HG02610 (cell line): ENCODE results near the gene CLPX.
"Not testable (repeated sequence)": the region's sequence is repeated elsewhere in the genome, so short reads cannot be mapped to it uniquely, and the experiment has no call there.

Source experiments
- ATAC-seq: cut with Tn5 transposase; IDR thresholded peaks from one replicate; pipeline ENCODE4 v1.9.1; 2021; ENCODE audit warnings: mild to moderate bottlenecking, moderate library complexity; ENCODE audit not compliant: unreplicated experiment

CLPX gene

DNA sequence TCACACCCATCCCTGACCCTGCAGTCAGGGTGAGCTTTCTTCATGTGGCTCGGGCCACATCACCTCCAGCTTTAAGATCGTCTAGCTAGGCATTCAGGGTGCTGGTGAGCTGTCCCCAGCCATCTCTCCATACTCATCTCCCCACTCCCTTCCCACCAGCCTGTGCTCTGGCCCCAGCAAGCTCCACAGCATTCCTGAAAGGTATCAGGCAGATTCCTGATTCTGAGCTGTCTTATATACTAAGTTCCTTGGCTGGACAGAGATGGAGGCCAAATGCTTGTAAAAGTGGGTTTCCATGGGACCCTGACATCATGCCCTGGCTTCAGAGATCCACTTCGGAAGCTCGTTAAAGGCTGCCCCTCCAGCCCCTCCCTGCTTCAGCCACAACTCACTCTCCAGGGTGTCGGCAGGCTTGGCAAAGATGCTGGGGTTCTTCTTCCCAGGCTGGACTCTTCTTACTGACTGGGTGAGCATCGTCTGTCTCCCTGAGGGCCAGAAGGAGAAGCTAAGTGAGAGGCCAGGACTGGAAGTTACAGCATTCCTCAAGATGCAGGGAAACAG, 22.2 kb upstream of the CLPX start:
- no peak for ATAC-seq

DNA sequence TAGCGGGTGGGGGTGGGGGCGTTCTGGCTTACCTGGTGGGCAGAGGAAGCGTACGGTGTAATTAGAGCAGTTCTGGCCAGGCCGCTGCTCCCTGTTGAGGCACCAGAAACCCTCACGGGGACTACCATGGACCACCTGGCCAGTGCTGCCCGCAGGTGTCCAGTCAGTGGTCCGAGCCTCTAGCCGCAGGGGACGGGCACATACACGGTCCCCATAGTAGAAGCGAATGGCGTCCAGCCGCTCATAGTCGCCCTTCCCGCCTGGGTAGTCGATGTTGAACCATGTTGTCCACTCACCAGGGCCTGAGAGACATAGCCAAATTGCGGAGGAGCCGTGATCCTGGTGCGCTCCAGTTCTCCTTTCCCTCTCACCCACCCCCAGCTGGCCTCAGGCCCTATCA, 21.6 kb upstream of the CLPX start:
- no peak for ATAC-seq

- ATAC-seq: no peak
These were observed 20.0 kb upstream of the CLPX start for GRCh38 chr15:65204931-65205660.

DNA sequence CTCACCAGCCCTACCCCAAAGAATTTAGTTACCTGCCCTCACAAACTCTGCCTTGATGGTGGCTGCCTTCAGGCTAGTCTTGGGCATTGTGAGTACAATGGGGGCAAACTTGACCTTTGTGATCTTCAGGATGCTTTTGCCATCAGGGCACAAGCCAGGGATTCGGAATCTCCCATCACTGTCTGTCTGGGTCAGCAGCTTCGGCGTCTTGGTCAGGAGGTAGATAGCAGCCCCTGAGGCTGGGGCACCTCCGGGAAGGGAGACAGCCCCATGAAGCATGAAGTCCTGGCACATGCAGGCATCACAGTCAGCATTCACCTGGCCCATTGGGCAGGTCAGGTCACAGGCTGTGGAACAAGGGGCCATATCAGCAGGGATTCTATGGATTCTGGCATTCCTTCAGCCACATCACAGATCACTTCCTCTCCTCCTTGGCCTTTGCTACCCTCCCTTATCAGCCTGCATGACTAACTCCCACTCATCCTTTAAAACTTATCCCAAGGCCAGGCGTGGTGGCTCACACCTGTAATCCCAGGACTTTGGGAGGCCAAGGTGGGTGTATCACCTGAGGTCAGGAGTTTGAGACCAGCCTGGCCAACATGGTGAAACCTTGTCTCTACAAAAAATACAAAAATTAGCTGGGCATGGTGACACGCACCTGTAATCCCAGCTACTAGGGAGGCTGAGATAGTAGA, 19.2 kb upstream of the CLPX start:
- ATAC-seq: no peak

DNA sequence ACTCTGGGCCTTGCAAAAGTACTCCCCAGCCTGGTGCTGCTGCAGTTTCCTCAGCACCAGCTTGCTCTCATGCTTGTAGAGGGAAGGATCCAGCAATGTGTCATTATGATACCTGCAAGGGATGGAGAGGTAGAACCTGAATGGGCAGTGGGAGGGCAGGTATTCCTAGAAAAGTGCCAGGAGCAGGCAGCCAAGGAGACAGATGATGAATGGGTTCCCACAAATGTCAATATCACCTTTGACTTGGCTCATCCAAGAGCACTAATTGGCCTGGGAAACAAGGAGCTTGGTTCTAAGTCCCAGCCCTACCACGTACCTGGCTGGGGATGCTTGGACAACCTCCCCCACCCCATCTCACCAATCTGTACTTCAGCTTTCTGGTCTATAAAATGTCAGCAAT, 16.8 kb upstream of the CLPX start:
- no peak for ATAC-seq

- ATAC-seq: no peak
These were observed 13.4 kb upstream of the CLPX start for GRCh38 chr15:65198571-65198970.

GRCh38 chr15:65197337-65197645, 12.1 kb upstream of the CLPX start:
- no peak for ATAC-seq

GRCh38 chr15:65196637-65197336, 11.6 kb upstream of the CLPX start:
- ATAC-seq: no peak

GRCh38 chr15:65195548-65195923, 10.4 kb upstream of the CLPX start:
- ATAC-seq: no peak

- ATAC-seq: no peak
These were observed 9.8 kb upstream of the CLPX start for GRCh38 chr15:65194826-65195547.

DNA sequence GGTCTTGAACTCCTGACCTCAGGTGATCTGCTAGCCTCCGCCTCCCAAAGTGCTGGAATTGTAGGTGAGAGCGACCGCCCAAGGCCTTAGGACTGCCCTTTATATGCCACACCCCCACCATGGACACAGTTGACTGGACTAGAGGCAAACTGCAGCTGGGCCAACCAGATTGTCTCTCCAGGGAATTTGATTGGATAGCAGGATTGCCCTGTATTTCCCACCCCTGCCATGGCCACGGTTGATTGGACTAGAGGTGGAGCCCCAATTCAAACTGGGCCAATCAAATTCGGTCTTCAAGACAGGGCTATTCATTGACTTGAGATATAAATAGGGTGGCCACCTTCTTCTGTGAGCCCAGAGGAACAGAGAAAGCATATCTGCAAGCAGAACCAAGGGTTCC, 6.9 kb upstream of the CLPX start:
- ATAC-seq: no peak

- no peak for ATAC-seq
These were observed 4.1 kb upstream of the CLPX start for GRCh38 chr15:65189102-65189740.

GRCh38 chr15:65188472-65188871, 3.3 kb upstream of the CLPX start:
- ATAC-seq: not testable (repeated sequence)

GRCh38 chr15:65184305-65184867, 756 bp downstream of the CLPX start:
- ATAC-seq: no peak

DNA sequence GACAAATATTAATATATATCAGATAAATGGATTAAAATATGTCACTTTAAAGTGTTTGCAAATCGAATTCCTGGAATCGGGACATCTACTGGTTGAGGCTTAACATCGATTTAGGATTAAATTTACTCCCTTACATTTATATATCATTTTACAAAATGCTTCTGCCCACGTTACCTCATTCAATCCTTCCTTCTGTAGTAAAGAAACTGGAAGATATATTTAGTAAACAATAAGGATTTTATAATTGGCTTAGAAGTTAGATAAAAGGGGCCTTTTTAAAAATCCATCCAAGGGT, 1.3 kb downstream of the CLPX start:
- no peak for ATAC-seq

- ATAC-seq: no peak
These were observed 2.6 kb downstream of the CLPX start for GRCh38 chr15:65182538-65182937.

- ATAC-seq: not testable (repeated sequence)
These were observed 3.4 kb downstream of the CLPX start for GRCh38 chr15:65181582-65182353.

- no peak for ATAC-seq
These were observed 5.0 kb downstream of the CLPX start for GRCh38 chr15:65180167-65180566.

DNA sequence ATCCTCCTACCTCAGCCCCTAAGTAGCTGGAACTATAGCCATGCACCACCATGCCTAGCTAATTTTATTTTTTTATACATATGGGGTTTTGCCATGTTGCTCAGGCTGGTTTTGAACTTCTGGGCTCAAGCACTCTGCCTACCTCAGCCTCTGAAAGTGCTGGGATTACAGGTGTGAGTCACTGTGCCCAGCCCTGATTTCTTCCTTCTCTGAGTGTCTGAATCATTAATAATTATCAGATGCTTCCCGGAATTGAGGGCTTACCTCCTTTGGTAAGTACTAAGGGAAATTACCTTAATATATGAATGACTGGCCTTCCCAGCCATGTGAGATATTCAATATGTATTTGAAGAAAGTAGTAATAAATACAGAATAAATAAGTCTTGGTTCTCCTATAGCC, 7.2 kb downstream of the CLPX start:
- no peak for ATAC-seq

GRCh38 chr15:65176056-65176455, 9.1 kb downstream of the CLPX start:
- ATAC-seq: no peak
